ELR (cell line): ENCODE data around the gene HAO2.
"Not testable (repeated sequence)": the region's sequence is repeated elsewhere in the genome, so short reads cannot be mapped to it uniquely, and the experiment has no call there.

Experiments used
- DNase-seq: peaks from one replicate; pipeline ENCODE4 v3.0.0-alpha.2; 2015; ENCODE audit warnings: low read depth

The HAO2 gene

DNA sequence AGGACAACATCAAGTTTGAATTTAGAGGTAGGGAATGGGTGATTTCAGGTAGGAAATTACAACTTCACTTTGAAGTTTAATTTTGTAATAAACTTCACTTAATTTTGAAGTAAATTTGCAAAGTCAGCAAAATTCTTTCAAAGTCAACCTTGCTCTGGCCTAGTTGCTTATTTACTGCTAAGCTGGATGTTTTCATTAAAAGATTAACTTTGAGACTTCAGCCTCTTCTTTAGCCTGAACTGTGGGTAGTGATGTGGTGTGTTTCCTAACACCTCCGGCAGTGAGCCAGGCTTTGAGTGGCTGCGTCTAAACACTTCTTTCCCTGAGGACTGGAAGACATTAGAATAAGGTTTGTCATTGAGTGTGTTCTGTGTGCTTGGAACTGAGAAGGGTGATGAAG, at the start of gene HAO2:
Gene HAO2, plus strand, starts transcription at position 232 of the 400 bp plus-strand sequence. CDS start 12,301 bp downstream, outside the sequence.
- DNase-seq: no peak

DNA sequence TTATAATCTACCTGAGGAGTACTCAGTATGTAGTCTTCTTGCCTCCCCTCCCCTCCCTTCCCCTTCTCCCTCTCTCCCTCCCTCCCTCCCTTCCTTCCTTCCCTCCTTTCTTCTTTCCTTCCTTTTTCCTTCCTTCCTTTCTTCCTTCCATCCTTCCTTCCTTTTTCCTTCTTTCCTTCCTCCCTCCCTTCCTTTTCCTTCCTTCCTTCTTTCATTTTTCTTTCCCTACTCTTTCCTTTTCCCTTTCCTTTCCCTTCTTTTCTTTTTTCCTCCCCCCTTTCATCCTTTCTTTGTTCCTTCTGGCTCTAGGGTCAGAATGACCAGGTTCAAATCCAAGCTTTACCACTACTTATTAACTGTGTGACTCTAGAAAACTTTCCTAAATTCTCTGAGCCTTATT, 48.5 kb upstream of the HAO2 start:
- DNase-seq: no peak

DNA sequence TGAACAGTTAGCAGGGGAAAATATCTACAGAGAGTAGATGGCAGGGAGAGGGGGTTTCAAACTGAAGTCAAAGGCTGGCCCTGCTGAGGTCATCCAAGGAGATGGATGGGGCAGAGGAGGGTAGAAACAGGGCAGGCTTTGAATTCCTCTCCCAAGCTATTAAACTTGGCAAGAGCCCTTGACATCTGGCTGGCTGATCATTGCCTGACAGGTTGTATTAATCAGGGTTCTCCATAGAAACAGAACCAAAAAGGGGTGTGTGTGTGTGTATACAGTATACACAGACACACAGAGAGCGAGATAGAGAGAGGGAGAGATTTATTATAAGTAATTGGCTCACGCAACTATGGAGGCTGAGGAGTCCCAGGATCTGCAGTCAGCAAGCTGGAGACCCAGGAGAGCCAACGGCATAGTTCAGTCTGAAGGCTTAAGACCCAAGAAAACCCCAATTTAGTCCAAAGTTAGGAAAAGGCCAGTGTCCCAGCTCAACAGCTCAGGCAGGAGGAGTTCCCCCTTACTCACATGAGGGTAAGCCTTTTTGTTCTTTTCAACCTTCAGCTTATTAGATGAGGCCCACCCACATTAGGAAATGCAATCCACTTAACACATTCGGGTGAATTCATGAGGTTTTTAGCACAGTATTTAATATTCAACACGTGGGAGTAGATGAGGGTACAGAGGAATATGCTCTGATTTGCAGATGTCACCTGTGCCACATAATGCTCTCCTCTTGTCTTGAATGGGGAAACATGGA, 46.7 kb upstream of the HAO2 start:
- DNase-seq: no peak

DNA sequence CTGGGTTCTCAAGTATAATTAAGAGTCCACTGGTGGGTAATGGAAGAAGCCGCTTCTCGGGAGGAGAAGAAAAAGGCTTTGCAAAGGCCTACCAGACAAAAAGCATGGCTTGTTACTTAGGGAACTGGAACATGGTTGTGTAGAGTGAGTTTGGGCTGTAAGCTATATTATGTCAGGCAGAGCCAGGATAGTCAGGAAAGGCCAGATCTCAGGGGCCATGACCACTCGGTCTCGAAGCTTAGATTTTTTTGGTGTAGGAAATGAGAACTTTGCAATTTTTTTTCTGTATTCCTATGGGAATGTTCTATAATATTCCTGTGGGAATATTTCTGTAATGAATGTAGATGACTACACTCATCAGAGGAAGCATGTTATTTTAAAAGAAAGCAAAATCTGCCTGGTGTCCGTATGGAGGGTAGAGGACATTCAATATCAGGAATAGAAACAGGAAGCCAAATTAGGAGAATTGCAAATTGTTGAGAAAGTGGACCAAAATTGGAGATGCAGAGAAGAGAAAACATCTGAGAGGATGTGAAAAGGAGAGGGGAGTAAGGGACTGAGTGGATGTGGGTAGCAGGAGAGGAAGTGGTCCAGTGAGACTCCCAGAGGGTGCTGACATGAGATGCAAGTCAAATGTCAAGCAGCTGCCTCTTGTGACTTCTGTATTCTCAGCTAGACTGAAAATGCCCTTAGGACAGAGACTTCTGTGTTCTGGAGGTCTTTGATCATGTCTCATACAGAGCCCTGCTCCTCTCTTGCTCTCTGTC, 45.2 kb upstream of the HAO2 start:
- no peak for DNase-seq

DNA sequence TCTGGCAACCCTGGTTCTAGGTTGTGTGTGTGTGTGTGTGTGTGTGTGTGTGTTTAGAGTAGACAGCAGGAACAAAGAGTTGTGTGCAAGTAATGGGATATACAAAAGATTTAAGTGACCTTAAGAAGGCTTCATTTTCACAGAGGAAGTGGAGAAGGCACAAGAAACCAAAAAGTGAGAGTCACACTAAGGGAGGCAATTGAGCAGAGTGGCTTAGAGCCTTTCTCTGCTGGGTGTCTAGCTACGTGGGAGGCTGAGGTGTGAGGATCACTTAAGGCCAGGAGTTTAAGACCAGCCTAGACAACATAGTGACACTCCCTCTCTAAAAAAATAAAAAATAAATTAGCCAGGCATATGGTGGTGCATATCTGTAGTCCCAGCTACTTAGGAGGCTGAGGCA, 44.4 kb upstream of the HAO2 start:
- no peak for DNase-seq

DNA sequence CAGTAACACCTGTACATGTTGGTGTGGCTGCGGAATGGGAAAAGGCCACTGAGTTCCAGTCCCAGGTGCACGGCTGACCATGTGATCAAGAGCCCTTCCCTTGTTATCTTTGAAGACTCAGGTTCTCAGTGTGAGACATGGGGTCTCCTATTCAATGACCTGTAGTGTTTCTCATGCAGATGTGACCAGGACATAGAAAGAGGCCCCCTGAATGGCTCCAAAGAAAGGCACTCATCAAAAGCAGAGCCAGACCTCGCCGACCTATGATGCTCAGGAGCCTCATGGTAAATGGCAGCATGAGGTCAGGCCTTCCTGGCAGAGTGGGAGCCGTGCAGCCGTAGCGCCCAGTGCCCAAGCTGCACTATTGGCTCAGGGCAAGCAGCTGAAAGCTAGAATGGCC, 42.3 kb upstream of the HAO2 start:
- DNase-seq: no peak

DNA sequence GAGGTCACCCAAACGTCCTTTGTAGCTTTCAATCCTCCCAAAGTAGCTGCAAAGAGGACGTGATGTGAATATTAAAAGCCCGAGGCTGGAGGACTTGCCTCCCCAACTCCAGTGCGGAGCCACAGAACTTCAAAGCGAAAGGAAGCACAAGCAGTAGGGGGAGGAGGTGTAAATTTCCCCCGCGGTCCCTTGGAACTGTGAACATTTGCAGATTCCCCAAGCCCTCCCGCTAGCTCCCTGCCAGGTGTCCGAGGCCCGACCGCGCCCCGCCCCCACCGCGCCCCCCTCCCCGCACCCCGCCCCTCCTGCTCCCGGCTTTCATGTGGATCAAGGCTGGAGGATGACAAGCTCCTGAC, 41.5 kb upstream of the HAO2 start:
- DNase-seq: no peak

DNA sequence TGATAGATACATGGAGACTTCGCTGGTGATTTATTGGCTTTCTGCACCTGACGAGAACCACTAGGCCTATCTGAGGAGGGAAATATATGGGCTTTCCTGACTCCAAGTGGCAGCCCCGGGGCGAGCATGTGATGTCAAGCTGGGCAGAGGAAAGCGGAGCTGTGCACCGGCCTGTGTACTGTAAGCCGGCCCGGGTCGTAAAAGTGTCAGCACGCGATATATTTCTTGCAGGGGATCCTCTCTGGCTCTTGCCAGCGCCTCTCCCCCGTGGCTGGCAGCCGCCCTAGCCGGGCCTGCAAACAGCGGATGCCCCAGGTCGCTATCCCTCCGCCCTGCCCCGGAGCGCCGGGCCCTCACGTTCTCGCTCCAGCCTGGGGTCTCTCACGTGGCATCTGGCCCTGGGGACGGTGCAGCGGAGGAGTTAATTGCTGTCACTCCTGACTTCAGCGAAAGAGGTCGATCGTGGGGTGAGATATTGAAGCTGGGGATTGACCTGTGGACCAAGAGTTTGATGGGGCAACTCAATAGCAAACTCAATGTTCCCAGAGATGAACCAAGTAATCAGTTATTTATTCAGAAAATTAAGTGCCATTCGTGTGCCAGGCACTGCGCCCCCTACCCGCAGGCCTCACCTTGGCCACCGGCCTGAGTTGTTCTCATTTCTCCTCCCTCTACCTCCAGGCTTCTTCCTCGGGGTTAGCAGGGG, 41.0 kb upstream of the HAO2 start:
- peak; percentile 26 for DNase-seq

DNA sequence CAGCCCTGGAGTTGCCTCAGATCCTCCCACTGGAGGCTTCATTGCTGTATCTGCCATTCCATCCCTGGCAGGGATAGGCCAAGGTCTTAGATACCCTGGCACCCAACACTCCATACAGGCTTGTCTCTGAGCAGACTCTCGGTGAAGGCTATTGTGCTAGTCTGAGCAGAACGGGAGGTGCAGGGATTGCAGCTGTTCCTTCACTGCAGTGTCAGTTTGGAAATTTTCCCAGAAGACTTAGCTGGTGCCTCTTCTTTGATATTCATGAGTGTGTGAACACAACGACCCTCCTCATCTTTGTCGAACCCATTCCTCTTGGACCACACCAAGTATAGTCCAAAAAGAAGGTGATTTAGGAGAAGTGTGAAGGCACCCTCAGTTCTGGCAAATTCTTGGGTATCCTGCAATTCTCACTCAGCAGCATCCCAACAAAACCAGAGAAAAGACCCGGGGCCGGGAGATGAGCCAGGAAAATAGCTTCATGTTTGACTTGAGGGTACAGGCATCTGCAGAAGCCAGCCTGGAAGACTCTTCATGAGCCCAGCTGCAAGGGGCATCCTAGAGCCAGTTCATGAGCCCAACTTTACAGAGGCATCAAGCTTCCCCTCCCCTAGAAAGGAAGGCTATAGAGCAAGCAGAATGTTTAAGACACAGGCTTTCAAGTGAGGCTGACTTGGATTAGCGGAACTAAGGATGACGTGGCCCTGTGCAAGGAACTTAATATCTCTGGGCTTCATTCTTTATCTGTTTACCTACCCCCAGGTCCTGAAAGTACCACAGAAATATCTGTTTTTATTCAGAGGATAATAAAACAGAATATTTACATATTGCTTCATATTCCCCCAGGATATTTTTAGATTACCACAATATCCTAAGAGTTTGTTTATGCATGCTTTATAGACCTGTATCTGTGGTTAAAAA, 38.8 kb upstream of the HAO2 start:
- peak; percentile 19 for DNase-seq

DNA sequence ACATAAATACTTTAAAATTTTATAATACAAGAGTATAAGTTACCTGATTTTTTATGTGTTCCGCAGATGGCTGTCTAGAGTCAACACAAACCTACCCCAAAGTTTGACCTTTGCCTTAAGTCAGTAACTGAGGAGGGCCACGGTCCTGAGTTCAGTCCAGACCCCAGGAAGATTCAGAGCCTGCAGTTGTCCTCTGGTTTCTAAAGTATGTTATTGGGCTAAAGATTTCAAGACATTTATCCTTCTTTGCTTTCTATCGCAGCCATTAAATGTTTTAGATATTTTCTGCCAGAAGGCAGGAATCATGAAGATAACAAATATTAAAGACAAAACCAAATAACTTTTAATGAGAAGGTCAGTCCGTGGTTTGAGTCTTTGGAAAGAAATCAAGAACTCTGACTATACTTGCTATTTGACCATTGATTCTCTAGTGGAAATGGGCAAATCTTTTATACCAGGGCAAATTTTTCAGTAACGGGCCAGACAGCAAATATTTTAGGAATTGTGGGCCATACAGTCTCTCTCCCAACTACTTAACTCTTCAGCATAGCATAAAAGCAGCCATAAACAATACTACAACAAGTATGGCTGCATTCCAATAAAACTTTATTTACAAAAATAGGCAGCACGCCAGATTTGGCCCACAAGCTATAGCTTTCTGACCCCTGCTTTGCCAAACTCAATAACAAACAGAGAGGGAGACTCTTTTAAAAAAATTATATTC, 38.0 kb upstream of the HAO2 start:
- no peak for DNase-seq

DNA sequence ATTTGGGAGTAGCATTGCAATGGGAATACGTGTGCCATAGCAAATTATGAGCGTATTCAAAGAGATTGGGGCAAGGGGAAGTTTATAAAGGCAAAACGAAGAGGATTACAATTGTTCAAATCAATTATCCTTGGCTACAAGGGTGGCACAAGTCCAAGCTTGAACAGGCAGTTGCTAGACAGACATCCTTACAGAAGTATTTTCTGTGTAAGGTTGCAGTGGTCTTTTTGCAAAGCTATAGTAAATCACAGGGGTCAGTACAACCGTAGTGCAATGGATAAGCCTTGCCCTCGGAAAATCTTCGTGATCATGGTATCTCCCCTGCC, 37.4 kb upstream of the HAO2 start:
- no peak for DNase-seq

DNA sequence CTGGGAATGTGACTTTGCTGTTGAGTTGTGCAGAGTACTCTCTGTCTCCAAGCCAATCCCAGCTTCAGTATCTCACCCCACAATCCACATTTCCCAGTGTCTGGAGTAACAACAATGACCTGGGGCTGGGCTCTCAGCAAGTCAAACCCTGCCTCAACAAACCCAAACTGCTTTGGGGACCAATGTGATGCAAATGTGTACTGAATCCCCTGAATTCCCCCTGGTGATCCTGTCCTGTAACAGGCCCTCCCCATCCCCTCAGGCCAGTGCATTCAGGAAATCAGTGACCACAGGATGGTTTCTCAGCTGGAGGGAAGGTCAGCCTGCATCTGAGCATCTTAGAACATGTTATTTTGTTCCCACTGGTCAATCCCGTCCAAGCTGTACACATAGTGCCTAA, 36.7 kb upstream of the HAO2 start:
- no peak for DNase-seq

DNA sequence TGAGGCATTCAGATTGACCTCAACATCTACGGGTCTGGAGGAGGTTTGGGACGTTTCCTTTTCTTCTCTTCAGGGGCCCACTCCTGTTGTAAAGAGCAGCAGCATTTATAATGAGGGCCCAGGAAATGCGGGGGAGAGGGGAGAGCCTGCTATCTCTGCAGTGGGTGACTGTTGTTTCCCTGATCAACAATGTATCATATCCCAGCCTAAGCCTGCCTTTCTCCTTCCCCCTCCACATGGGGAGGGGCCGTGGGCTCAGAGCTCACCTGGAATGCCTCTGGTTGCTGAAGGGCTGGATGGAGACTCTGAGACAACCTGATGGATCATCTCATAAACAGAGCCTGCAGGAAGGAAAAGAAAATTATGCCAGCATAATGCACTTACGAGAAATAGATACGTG, 36.0 kb upstream of the HAO2 start:
- DNase-seq: no peak

DNA sequence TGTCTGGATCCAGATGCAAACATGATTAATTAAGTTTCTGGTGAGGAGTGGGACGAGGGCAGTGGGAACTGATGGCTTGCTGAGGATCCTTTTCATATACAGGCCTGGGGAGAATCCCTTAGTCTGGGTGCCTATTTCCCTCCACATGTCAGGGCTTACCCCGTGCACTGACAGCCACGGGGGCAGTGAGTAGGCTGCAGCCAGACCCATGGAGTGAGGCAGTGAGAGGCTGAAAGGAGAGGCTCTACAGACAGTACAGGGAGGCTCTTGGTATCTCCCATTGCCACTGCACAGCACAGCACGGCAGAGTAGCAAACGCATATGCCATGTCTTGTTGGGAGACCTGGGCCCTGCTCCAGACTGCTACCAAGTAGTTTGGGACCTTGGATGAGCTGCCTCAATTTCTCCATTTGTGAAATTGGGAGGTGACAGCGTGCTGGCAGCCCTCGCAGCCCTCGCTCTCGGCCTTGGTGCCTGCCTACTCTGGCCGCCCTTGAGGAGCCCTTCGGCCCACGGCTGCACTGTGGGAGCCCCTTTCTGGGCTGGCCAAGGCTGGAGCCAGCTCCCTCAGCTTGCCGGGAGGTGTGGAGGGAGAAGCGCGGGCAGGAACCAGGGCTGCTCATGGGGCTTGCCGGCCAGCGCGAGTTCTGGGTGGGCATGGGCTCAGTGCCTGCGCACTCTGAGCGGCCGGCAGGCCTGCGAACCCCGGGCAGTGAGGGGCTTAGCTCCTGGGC, 35.3 kb upstream of the HAO2 start:
- no peak for DNase-seq

DNA sequence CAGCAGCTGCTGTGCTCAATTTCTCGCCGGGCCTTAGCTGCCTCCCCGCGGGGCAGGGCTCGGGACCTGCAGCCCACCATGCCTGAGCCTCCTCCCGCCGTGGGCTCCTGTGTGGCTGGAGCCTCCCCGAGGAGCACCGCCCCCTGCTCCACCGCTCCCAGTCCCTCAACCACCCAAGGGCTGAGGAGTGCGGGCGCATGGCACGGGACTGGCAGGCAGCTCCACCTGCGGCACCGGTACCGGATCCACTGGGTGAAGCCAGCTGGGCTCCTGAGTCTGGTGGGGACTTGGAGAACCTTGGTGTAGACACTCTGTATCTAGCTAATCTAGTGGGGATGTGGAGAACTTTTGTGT, 34.7 kb upstream of the HAO2 start:
- DNase-seq: not testable (repeated sequence)

DNA sequence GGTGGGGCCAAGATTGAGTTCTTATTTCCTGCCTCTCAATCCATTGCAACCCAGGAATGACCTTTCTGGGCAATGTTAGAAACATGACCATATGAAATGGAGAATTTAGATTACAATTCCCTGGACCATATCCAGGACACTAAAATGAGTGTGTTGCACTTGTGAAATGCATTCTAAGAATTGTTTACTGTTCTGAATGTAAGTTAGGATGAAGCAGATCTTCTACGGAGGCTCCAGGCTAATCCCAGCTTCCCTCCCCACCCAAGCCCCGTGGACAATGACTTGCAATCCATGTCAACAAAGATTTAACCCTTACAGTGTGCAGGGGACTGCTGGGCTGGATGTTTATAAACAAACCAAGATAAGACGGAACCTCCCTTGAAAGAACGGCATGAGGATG, 31.7 kb upstream of the HAO2 start:
- DNase-seq: no peak

DNA sequence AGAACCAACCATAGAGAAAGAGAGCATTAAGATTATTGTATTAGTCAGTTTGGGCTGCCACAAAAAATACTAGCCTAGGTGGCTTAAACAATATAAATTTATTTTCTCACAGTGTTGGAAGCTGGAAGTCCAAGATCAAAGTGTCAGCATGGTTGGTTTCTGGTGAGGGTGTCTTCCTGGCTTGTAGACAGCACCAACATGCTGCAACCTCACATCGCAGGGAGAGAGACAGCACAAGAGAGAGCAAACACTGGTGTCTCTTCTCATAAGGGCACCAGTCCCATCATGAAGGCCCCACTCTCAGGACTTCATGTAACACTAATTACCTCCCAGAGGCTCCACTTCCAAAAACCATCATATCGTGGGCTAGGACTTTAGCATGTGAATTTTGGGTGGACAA, 30.6 kb upstream of the HAO2 start:
- DNase-seq: no peak

DNA sequence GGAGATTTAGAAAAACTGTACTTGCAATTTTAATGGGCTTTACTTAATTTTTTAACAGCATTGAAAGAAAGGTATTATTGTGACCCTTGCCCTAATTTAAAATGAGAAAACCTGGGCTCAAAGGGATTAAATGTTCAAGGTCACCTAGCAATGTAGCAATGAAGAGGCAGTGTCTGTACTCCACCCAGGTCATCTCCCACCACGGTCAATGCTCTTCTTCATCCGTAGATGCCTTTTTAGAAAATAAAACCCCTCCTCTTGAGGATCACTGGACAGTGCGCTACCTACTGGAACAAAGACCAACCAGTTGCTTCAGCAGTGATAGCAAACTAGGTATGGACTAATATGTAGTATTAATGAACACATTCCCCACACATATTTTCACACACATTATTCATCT, 29.8 kb upstream of the HAO2 start:
- DNase-seq: no peak

DNA sequence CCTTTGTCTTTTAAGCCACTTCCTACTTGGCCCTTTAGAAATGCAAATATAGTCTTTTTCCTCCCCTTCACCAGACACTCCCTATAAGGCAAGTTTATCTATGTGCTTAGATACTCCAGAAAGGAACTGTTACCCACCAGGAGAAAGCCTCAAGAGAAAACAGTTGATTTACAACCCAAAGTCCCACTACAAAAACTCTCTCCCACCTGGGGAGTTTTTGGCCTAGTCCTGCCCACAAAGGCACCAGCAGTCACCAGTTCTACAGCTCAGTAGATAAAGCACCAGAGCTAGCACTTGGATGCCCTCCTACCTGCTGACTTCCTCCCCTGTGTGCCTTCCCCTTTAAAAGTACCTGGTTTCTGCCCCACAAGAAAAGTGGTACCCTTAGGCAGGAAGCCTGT, 27.7 kb upstream of the HAO2 start:
- no peak for DNase-seq

DNA sequence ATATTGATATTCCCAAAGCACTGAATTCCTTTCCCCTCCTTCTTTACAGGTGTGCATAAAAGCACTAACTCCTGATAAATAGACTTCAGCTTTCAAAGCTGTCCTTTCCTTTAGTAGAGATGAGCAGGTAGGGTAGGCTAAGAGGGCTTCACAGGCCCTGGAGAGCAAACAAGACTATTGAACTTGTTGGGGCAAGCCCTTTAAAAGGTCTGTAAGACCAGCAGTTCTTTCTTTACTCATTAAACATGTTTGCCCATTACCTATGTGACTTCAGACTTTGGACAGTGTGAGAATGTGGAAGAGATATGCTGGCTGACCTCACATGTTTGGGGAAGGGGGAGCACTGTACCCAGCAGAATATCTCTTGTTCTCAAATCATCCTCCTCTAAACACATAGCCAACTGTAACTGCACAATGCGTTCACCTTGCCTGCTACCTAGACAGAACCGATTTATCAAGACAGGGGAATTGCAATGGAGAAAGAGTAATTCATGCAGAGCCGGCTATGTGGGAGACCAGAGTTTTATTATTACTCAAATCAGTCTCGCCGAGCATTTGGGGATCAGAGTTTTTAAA, 27.1 kb upstream of the HAO2 start:
- no peak for DNase-seq

DNA sequence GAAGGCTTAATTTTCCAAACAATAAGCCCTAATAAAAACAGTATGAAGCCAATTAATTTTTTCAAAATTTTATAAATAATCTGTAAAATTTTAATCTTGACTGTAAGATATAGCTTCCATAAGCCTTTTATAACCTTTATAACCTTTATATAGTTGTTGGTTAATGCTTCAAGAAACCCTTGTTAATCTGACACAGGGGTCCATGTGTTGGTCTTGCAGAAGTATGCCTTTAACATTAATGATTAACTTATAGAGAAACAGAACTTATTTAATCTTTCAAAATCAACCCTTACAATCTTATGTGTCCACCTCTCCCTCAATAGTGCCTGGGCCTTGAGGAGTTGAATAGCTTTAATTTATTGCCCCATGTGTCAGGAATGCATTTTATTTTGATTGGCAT, 23.2 kb upstream of the HAO2 start:
- no peak for DNase-seq
